Vagina (tissue), 2 donors: ENCODE data around the gene RWDD1.

Source experiments
- CTCF ChIP-seq, 3 experiments: fragments of 450-650 bp in 2 of 3; fragments of 200-600 bp in 1 of 3; sonication (generic) in 1 of 3; IDR thresholded peaks; one replicate each; pipeline ENCODE4 v1.5.1; 2017 to 2019; ENCODE audit warnings: antibody characterized with exemption in 3 of 3, mild to moderate bottlenecking in 2 of 3, moderate library complexity in 2 of 3
- POLR2A ChIP-seq, 2 donors: fragments of 450-650 bp; IDR thresholded peaks; one replicate each; pipeline ENCODE4 v1.6.1; 2017; ENCODE audit warnings: antibody characterized with exemption in 2 of 2, mild to moderate bottlenecking in 2 of 2, moderate library complexity in 2 of 2

- TF ChIP-seq CTCF (IDR thresholded peaks at IDR 0.05) (no peak), POLR2A (IDR thresholded peaks at IDR 0.05) (no peak)
Measured at GRCh38 chr6:116580198-116580597, 8.9 kb downstream of the RWDD1 start.
